HepG2 (cell line): ENCODE measurements around the gene PRKG1.

Source experiments
- CAMTA2 ChIP-seq: sonication (generic); formaldehyde crosslinking; IDR thresholded peaks from 2 replicates; pipeline ENCODE4 v1.4.0; 2020; ENCODE audit warnings: mild to moderate bottlenecking, missing genetic modification reagents, borderline replicate concordance
- CTCF ChIP-seq: sonication (generic); formaldehyde crosslinking; IDR thresholded peaks from 2 replicates; pipeline ENCODE4 v1.5.0; 2020; ENCODE audit warnings: mild to moderate bottlenecking, missing genetic modification reagents, moderate library complexity
- POLR2A ChIP-seq, 2 experiments: IDR thresholded peaks; 2 replicates each; pipeline ENCODE4 v1.6.1; 2011; ENCODE audit warnings: low read depth in 2 of 2, low read length in 2 of 2, mild to moderate bottlenecking in 1 of 2, moderate library complexity in 1 of 2; ENCODE audit not compliant: insufficient read depth in 1 of 2
- SAFB2 ChIP-seq: sonication (generic); formaldehyde crosslinking; IDR thresholded peaks from 2 replicates; pipeline ENCODE4 v1.5.1; 2020; ENCODE audit warnings: missing genetic modification reagents, low read depth, mild to moderate bottlenecking, borderline replicate concordance
- ZBTB20 ChIP-seq: sonication (generic); formaldehyde crosslinking; IDR thresholded peaks from 2 replicates; pipeline ENCODE4 v1.8.1; 2023; ENCODE audit warnings: missing genetic modification reagents, low read depth, mild to moderate bottlenecking, borderline replicate concordance

GRCh38 chr10:51178634-51179033, 104.3 kb downstream of the PRKG1 start:
- TF ChIP-seq POLR2A (IDR thresholded peaks at IDR 0.05; ENCODE audit: insufficient read depth in 1 of 2, low read depth in 2 of 2, low read length in 2 of 2) (no peak), SAFB2 (CRISPR knock-in tag) (no peak), CTCF (CRISPR knock-in tag) (no peak), ZBTB20 (CRISPR knock-in tag) (no peak), CAMTA2 (CRISPR knock-in tag) (no peak)
